Activated CD8-positive, alpha-beta memory T cell treated with anti-CD3 and anti-CD28 coated beads, Interleukin-2, amount 50 U/mL, for 1 hour (primary cell): ENCODE results near the gene CALB2.
"Not testable (repeated sequence)": the region's sequence is repeated elsewhere in the genome, so short reads cannot be mapped to it uniquely, and the experiment has no call there.

Source experiments
- DNase-seq: peaks from one replicate; pipeline ENCODE4 v3.0.0-alpha.2; 2020; ENCODE audit errors: extremely low read depth

The CALB2 gene

GRCh38 chr16:71358464-71358998 lies at the start of gene CALB2:
Gene CALB2 (plus strand): TSS chr16:71358723. CDS start chr16:71358793, 70 bp downstream.
- no peak for DNase-seq

GRCh38 chr16:71311553-71312158 lies 46.9 kb upstream of the CALB2 start:
- no peak for DNase-seq

- not testable (repeated sequence) for DNase-seq
Observed at GRCh38 chr16:71313591-71313990, 44.9 kb upstream of the CALB2 start.

- no peak for DNase-seq
Observed at GRCh38 chr16:71315269-71315668, 43.3 kb upstream of the CALB2 start.

- DNase-seq, result no peak
Observed at GRCh38 chr16:71319999-71320398, 38.5 kb upstream of the CALB2 start.

GRCh38 chr16:71327720-71328119 lies 30.8 kb upstream of the CALB2 start:
- no peak for DNase-seq

- no peak for DNase-seq
Observed at GRCh38 chr16:71328151-71328550, 30.4 kb upstream of the CALB2 start.

GRCh38 chr16:71337631-71338030 lies 20.9 kb upstream of the CALB2 start:
- DNase-seq, result no peak

- DNase-seq, result no peak
Observed at GRCh38 chr16:71338193-71338592, 20.3 kb upstream of the CALB2 start.

- no peak for DNase-seq
Observed at GRCh38 chr16:71338632-71339031, 19.9 kb upstream of the CALB2 start.

- DNase-seq, result no peak
Observed at GRCh38 chr16:71339236-71340171, 19.0 kb upstream of the CALB2 start.

GRCh38 chr16:71340406-71340805 lies 18.1 kb upstream of the CALB2 start:
- no peak for DNase-seq

GRCh38 chr16:71341881-71342280 lies 16.6 kb upstream of the CALB2 start:
- no peak for DNase-seq

- DNase-seq, result no peak
Observed at GRCh38 chr16:71343078-71343477, 15.4 kb upstream of the CALB2 start.

- DNase-seq, result no peak
Observed at GRCh38 chr16:71344315-71344905, 14.1 kb upstream of the CALB2 start.

- no peak for DNase-seq
Observed at GRCh38 chr16:71345031-71345430, 13.5 kb upstream of the CALB2 start.

GRCh38 chr16:71347146-71347545 lies 11.4 kb upstream of the CALB2 start:
- no peak for DNase-seq

GRCh38 chr16:71348262-71349085 lies 10.0 kb upstream of the CALB2 start:
- DNase-seq, result no peak

- no peak for DNase-seq
Observed at GRCh38 chr16:71350821-71351557, 7.5 kb upstream of the CALB2 start.

- no peak for DNase-seq
Observed at GRCh38 chr16:71351558-71351901, 7.0 kb upstream of the CALB2 start.

GRCh38 chr16:71352466-71352865 lies 6.1 kb upstream of the CALB2 start:
- DNase-seq, result no peak
